Measurements from ENCODE around the gene GTF2F2. TPM values are rescaled to one million over a fixed set of nuclear protein-coding genes. Genes with fewer than 3 reads are reported as not detected.

The GTF2F2 gene
- total and polyA plus RNA-seq, 2 experiments from 2014 or later, result 15.5 to 21.3 TPM

DNA sequence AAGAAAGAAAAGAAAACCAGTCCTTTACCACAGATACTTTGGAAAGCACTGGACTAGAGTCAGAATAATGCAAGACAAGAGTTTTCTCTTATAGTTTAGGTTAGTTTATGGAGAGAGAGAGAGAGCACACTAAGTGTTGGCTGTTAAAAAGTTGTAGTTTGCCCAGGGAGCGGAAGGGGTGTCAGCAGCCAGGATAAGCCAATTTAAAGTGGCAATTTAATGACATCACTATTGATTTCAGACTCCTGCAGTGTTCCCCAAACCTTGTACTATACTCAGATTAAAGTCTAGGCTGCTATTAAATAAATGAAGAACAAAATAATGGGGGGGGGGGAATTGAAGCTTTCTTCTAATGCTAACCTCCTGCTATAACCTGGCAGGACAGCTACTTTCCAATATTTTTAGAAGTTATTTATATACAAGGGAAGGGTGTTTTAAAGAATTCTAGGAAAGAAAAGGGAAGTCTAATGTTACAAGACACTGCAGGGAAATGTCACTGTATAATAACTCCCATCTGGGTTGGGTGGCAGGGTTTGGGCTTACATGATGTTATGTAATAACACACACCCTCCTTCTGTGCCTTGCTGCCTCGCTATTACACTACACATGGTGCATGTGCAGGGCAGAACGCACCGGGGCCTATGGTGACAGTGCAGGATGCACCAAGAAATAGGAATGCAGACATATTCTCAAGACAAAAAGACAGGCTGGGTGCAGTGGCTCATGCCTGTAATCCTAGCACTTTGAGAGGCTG is 200.7 kb downstream of the GTF2F2 start:
- H3K36me3 ChIP-seq, result no peaks in the 10 kb centered on the region
- no peak for DNase-seq (ENCODE audit: low read depth in 1 of 2, low spot score in 1 of 2)
- no peak overlapping the region for H3K27ac ChIP-seq
- H3K4me1 ChIP-seq (ENCODE audit: low read depth), result peaks cover 14% of the 10 kb centered on the region
- H3K27me3 ChIP-seq, result no peaks in the 10 kb centered on the region
- TF ChIP-seq CTCF (IDR thresholded peaks at IDR 0.05; ENCODE audit: low read depth, low read length), result no peak
- no peak overlapping the region for H3K4me3 ChIP-seq
- H3K9me3 ChIP-seq (ENCODE audit: low read depth), result no peaks in the 10 kb centered on the region

DNA sequence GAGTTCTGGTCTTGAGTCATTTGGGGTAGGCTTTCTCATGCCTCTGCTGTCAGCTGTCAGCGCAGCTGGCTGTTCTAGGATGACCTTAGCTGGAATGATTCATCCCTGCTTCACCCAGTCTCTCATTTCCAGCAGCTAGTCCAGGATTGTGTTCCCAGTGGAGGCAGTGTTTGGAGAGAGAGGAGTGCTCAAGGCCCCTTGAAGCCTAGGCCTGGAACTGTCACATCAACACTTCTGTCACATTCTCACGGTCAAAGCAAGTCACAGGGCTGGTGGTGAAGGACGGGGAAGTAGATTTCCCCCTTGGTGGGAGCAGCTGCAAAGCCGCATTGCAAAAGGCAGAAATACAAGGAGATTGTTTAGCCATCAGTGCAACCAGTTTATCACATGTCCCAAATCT is 205.5 kb downstream of the GTF2F2 start:
- Histone ChIP-seq H3K4me3 (no peak overlapping the region), H3K9me3 (ENCODE audit: low read depth) (no peaks in the 10 kb centered on the region), H3K36me3 (no peaks in the 10 kb centered on the region), H3K27ac (peak overlapping the region; percentile 91), H3K4me1 (ENCODE audit: low read depth) (peaks cover 17% of the 10 kb centered on the region), H3K27me3 (no peaks in the 10 kb centered on the region)
- no peak for TF ChIP-seq CTCF (IDR thresholded peaks at IDR 0.05; ENCODE audit: low read depth, low read length)
- peak; percentile 84 for DNase-seq (ENCODE audit: low read depth in 1 of 2, low spot score in 1 of 2)

DNA sequence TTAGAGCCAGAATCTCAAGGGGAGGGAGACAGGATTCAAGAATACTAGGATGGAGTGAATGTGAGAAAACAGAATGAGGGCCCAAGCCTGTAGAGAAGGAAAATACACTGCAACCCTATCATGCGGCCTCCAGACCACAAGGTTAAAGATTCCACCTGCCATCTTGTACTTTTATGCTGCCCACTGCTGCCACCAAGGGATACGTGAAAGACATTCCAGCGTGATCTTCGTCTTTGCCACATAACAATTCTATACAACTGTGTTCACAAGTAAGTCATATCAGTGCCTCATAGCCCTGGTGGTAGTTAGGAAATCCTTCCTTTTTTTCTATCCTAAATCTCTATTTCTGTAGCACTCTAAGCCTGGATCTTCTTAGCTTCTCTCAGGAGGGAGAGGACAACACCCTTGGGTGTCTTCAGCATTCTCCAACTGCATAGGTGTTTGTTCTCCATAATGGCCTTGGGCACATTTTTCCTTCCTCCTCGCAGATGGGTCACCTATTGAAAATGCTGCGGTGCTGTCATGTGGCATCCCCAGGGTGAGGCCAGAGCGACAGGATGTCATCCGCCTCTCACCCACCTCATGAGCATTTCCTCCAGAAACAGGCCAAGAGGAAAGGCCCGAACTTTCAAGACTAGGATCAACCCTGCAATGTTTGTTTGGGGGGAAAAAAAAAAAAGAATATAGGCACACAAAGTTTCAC is 207.1 kb downstream of the GTF2F2 start:
- DNase-seq (ENCODE audit: low read depth in 1 of 2, low spot score in 1 of 2), result no peak
- no peaks in the 10 kb centered on the region for H3K27me3 ChIP-seq

GRCh38 chr13:45328661-45329111 is 208.4 kb downstream of the GTF2F2 start:
- H3K4me3 ChIP-seq, result no peak overlapping the region
- H3K36me3 ChIP-seq, result no peaks in the 10 kb centered on the region
- H3K4me1 ChIP-seq (ENCODE audit: low read depth), result peaks cover 20% of the 10 kb centered on the region
- H3K27ac ChIP-seq, result no peak overlapping the region
- no peaks in the 10 kb centered on the region for H3K27me3 ChIP-seq
- no peaks in the 10 kb centered on the region for H3K9me3 ChIP-seq (ENCODE audit: low read depth)
- peak in 1 of 2 donors; percentile 88 for DNase-seq (ENCODE audit: low read depth in 1 of 2, low spot score in 1 of 2)
- no peak for TF ChIP-seq CTCF (IDR thresholded peaks at IDR 0.05; ENCODE audit: low read depth, low read length)

More for the DNA sequence above, 207.1 kb downstream of the GTF2F2 start:
- no peak overlapping the region for H3K4me3 ChIP-seq
- TF ChIP-seq CTCF (IDR thresholded peaks at IDR 0.05; ENCODE audit: low read depth, low read length), result no peak
- H3K36me3 ChIP-seq, result no peaks in the 10 kb centered on the region
- peaks cover 17% of the 10 kb centered on the region for H3K4me1 ChIP-seq (ENCODE audit: low read depth)
- no peaks in the 10 kb centered on the region for H3K9me3 ChIP-seq (ENCODE audit: low read depth)
- H3K27ac ChIP-seq, result no peak overlapping the region

GRCh38 chr13:45331123-45331619 is 210.9 kb downstream of the GTF2F2 start:
- Histone ChIP-seq H3K27me3 (no peaks in the 10 kb centered on the region), H3K9me3 (ENCODE audit: low read depth) (no peaks in the 10 kb centered on the region), H3K4me1 (ENCODE audit: low read depth) (peaks cover 5% of the 10 kb centered on the region), H3K36me3 (peaks cover 17% of the 10 kb centered on the region), H3K4me3 (no peak overlapping the region), H3K27ac (no peak overlapping the region)
- TF ChIP-seq CTCF (IDR thresholded peaks at IDR 0.05; ENCODE audit: low read depth, low read length), result no peak
- no peak for DNase-seq (ENCODE audit: low read depth in 1 of 2, low spot score in 1 of 2)
